ENCODE results near the gene UBE4A. TPM values are rescaled to one million over a fixed set of nuclear protein-coding genes. Genes with fewer than 3 reads are reported as not detected.

Gene UBE4A
- total and polyA plus RNA-seq, 2 donors (not counting 3 experiments of a cell fraction or from before 2014, with no cell fraction given): 13.3 to 40.2 TPM

DNA sequence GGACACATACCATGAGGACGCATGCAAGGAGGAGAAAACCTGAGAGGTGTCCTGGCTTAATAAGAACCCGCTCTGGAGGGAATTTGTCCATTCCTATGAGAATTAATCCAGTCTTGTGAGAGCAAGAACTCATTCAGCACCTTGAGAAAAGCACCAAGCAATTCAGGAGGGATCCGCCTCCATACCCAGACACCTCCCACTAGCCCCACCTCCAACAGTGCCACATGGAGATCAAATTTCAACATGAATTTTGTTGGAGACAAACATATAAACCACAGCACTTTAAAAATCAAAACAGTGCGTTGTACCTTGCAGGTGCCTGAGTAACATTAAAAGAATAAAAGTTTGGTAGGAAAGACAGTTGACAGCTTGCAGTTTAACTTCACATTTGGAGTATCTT is 11.4 kb downstream of the UBE4A start:
- FAIRE-seq (no peak), DNase-seq (ENCODE audit: low read depth, low spot score) (no peak)
- H3K27me3 ChIP-seq (ENCODE audit: control insufficient read depth in 2 of 2, insufficient read depth in 2 of 2, low read length in 2 of 2): no peaks in the 10 kb centered on the region
- no peaks in the 10 kb centered on the region for H3K4me1 ChIP-seq (ENCODE audit: control insufficient read depth, extremely low read depth, insufficient read depth, low read length)
- H3K79me2 ChIP-seq (ENCODE audit: control insufficient read depth, insufficient read depth, low read length): no peaks in the 10 kb centered on the region
- CTCF ChIA-PET: no interaction called here
- H3K27ac ChIP-seq (ENCODE audit: insufficient read depth, low read depth, low read length): no peak overlapping the region
- TF ChIP-seq EZH2 (IDR thresholded peaks at IDR 0.05; ENCODE audit: borderline replicate concordance, low read depth, low read length, severe bottlenecking) (no peak), POLR2AphosphoS5 (IDR thresholded peaks at IDR 0.05; ENCODE audit: insufficient read depth, low read depth, low read length) (no peak), MYC (IDR thresholded peaks at IDR 0.05; ENCODE audit: low read depth, low read length) (no peak), FOS (IDR thresholded peaks at IDR 0.05; ENCODE audit: borderline replicate concordance, insufficient read depth, low read length) (no peak), JUN (IDR thresholded peaks at IDR 0.05; ENCODE audit: borderline replicate concordance, insufficient read depth, insufficient read length, low read depth) (no peak), POLR2A (IDR thresholded peaks at IDR 0.05; ENCODE audit: low read depth, low read length) (no peak), GATA2 (IDR thresholded peaks at IDR 0.05; ENCODE audit: insufficient read depth, insufficient read length, low read depth, low read length) (no peak)
- TF ChIP-seq, protein P1, sequence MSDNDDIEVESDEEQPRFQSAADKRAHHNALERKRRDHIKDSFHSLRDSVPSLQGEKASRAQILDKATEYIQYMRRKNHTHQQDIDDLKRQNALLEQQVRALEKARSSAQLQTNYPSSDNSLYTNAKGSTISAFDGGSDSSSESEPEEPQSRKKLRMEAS (IDR thresholded peaks at IDR 0.05; ENCODE audit: insufficient read depth, insufficient read length): no peak
- TF ChIP-seq, protein P2, sequence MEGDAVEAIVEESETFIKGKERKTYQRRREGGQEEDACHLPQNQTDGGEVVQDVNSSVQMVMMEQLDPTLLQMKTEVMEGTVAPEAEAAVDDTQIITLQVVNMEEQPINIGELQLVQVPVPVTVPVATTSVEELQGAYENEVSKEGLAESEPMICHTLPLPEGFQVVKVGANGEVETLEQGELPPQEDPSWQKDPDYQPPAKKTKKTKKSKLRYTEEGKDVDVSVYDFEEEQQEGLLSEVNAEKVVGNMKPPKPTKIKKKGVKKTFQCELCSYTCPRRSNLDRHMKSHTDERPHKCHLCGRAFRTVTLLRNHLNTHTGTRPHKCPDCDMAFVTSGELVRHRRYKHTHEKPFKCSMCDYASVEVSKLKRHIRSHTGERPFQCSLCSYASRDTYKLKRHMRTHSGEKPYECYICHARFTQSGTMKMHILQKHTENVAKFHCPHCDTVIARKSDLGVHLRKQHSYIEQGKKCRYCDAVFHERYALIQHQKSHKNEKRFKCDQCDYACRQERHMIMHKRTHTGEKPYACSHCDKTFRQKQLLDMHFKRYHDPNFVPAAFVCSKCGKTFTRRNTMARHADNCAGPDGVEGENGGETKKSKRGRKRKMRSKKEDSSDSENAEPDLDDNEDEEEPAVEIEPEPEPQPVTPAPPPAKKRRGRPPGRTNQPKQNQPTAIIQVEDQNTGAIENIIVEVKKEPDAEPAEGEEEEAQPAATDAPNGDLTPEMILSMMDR (IDR thresholded peaks at IDR 0.05; ENCODE audit: extremely low read depth in 1 of 2, insufficient read depth in 1 of 2, low read depth in 1 of 2, low read length in 2 of 2): no peak
- no peaks in the 10 kb centered on the region for H4K20me1 ChIP-seq (replicated peaks; ENCODE audit: control insufficient read depth, extremely low read depth, insufficient read depth, low read length)
- no peak overlapping the region for H3K4me2 ChIP-seq (ENCODE audit: insufficient read depth, low read length)
- H3K9me3 ChIP-seq (replicated peaks; ENCODE audit: control insufficient read depth, insufficient read depth, low read length): no peaks in the 10 kb centered on the region
- H3K36me3 ChIP-seq (ENCODE audit: control insufficient read depth in 2 of 2, extremely low read depth in 1 of 2, insufficient read depth in 2 of 2, low read length in 2 of 2): peaks cover 21 to 26% of the 10 kb centered on the region in 2 experiments
- BruUV-seq (replicated peaks): no TSS peak
- no peaks in the 10 kb centered on the region for H3K9me1 ChIP-seq (replicated peaks; ENCODE audit: control insufficient read depth, extremely low read depth, insufficient read depth, low read length)
- H2AFZ ChIP-seq (ENCODE audit: low read depth, low read length): no peak overlapping the region
- POLR2A ChIA-PET: no interaction called here
- dilution Hi-C loops (cut with MboI; ENCODE audit: extremely low pct_ligation_motif_present, low sequenced_read_pairs) (no loop called here), intact Hi-C loops (cut with micrococcal nuclease) (no loop called here)
- no peak overlapping the region for H3K4me3 ChIP-seq (replicated peaks in 1 of 3; ENCODE audit: insufficient read depth in 1 of 3, low read depth in 1 of 3, low read length in 3 of 3)
- no peak overlapping the region for H3K9ac ChIP-seq (replicated peaks; ENCODE audit: extremely low read depth, insufficient read depth, low read length)

Data from endothelial cell of umbilical vein (primary cell).